Central memory CD8-positive, alpha-beta T cell (primary cell): ENCODE measurements around the gene ZMYND11.

Experiments
- ATAC-seq: fragments of 150-1000 bp; cut with Tn5 transposase; replicated peaks from 2 replicates; pipeline ENCODE4 v1.10.0; 2022; ENCODE audit warnings: mild to moderate bottlenecking, moderate FRiP score, moderate number of reproducible peaks; ENCODE audit not compliant: poor library complexity, severe bottlenecking; ENCODE audit errors: extremely low read depth
- DNase-seq, 2 donors: peaks; one replicate each; pipeline ENCODE4 v3.0.0; 2021; ENCODE audit warnings: low spot score in 2 of 2
- H3K27ac Mint-ChIP-seq: one replicate; pipeline ENCODE4 v1.8.0; 2022; ENCODE audit warnings: low read depth, mild to moderate bottlenecking, moderate library complexity, mixed read lengths
- H3K27me3 Mint-ChIP-seq: one replicate; pipeline ENCODE4 v1.8.0; 2022; ENCODE audit warnings: mixed read lengths
- H3K36me3 Mint-ChIP-seq: one replicate; pipeline ENCODE4 v1.8.0; 2022; ENCODE audit warnings: mild to moderate bottlenecking, moderate library complexity, mixed read lengths; ENCODE audit not compliant: insufficient read depth
- H3K4me1 Mint-ChIP-seq: one replicate; pipeline ENCODE4 v1.8.0; 2022; ENCODE audit warnings: mixed read lengths
- H3K4me3 Mint-ChIP-seq: one replicate; pipeline ENCODE4 v1.8.0; 2022; ENCODE audit warnings: mild to moderate bottlenecking, moderate library complexity, mixed read lengths
- H3K9me3 Mint-ChIP-seq: one replicate; pipeline ENCODE4 v1.8.0; 2022; ENCODE audit warnings: mixed read lengths

ZMYND11 gene

GRCh38 chr10:219731-220472 is 84.6 kb downstream of the ZMYND11 start:
- Mint-ChIP-seq H3K4me1 (peaks cover 22% of the 10 kb centered on the region), H3K4me3 (no peak overlapping the region), H3K9me3 (no peaks in the 10 kb centered on the region), H3K27ac (no peak overlapping the region), H3K27me3 (no peaks in the 10 kb centered on the region), H3K36me3 (peaks cover 5% of the 10 kb centered on the region)
- no peak for DNase-seq
- ATAC-seq, result no peak

GRCh38 chr10:224571-224970 is 89.3 kb downstream of the ZMYND11 start:
- no peak for ATAC-seq
- Mint-ChIP-seq H3K36me3 (peaks cover 3% of the 10 kb centered on the region), H3K27me3 (no peaks in the 10 kb centered on the region), H3K9me3 (no peaks in the 10 kb centered on the region), H3K4me1 (peaks cover 24% of the 10 kb centered on the region), H3K27ac (no peak overlapping the region), H3K4me3 (no peak overlapping the region)
- DNase-seq, result no peak

- peaks cover 21% of the 10 kb centered on the region for H3K4me1 Mint-ChIP-seq
- H3K9me3 Mint-ChIP-seq, result no peaks in the 10 kb centered on the region
- ATAC-seq (no peak), DNase-seq (no peak)
- H3K27ac Mint-ChIP-seq, result peak overlapping the region; percentile 32
- no peak overlapping the region for H3K4me3 Mint-ChIP-seq
- no peaks in the 10 kb centered on the region for H3K27me3 Mint-ChIP-seq
- H3K36me3 Mint-ChIP-seq, result peaks cover 3% of the 10 kb centered on the region
Measured at GRCh38 chr10:226018-226417, 90.8 kb downstream of the ZMYND11 start.

GRCh38 chr10:227014-227413 is 91.8 kb downstream of the ZMYND11 start:
- H3K9me3 Mint-ChIP-seq, result no peaks in the 10 kb centered on the region
- peak overlapping the region; percentile 8 for H3K27ac Mint-ChIP-seq
- peaks cover 21% of the 10 kb centered on the region for H3K4me1 Mint-ChIP-seq
- no peaks in the 10 kb centered on the region for H3K27me3 Mint-ChIP-seq
- ATAC-seq (no peak), DNase-seq (no peak)
- peaks cover 3% of the 10 kb centered on the region for H3K36me3 Mint-ChIP-seq
- no peak overlapping the region for H3K4me3 Mint-ChIP-seq

GRCh38 chr10:228366-228765 is 93.1 kb downstream of the ZMYND11 start:
- Mint-ChIP-seq H3K4me3 (no peak overlapping the region), H3K36me3 (peaks cover 3% of the 10 kb centered on the region), H3K4me1 (peaks cover 20% of the 10 kb centered on the region), H3K27me3 (no peaks in the 10 kb centered on the region), H3K27ac (peak overlapping the region; percentile 8), H3K9me3 (no peaks in the 10 kb centered on the region)
- no peak for DNase-seq
- ATAC-seq, result no peak

- DNase-seq, result no peak
- no peaks in the 10 kb centered on the region for H3K36me3 Mint-ChIP-seq
- no peaks in the 10 kb centered on the region for H3K27me3 Mint-ChIP-seq
- ATAC-seq, result no peak
- peaks cover 21% of the 10 kb centered on the region for H3K4me1 Mint-ChIP-seq
- no peak overlapping the region for H3K27ac Mint-ChIP-seq
- H3K9me3 Mint-ChIP-seq, result no peaks in the 10 kb centered on the region
- H3K4me3 Mint-ChIP-seq, result no peak overlapping the region
Measured at GRCh38 chr10:230758-231157, 95.5 kb downstream of the ZMYND11 start.

- H3K27ac Mint-ChIP-seq, result no peak overlapping the region
- no peak for ATAC-seq
- DNase-seq, result no peak
- H3K4me1 Mint-ChIP-seq, result peaks cover 16% of the 10 kb centered on the region
- no peaks in the 10 kb centered on the region for H3K9me3 Mint-ChIP-seq
- no peak overlapping the region for H3K4me3 Mint-ChIP-seq
- H3K27me3 Mint-ChIP-seq, result no peaks in the 10 kb centered on the region
- H3K36me3 Mint-ChIP-seq, result peaks cover 6% of the 10 kb centered on the region
Measured at GRCh38 chr10:232061-232460, 96.8 kb downstream of the ZMYND11 start.

- ATAC-seq (no peak), DNase-seq (no peak)
- Mint-ChIP-seq H3K27ac (no peak overlapping the region), H3K36me3 (peaks cover 6% of the 10 kb centered on the region), H3K27me3 (no peaks in the 10 kb centered on the region), H3K4me1 (peaks cover 15% of the 10 kb centered on the region), H3K9me3 (no peaks in the 10 kb centered on the region), H3K4me3 (no peak overlapping the region)
Measured at GRCh38 chr10:232878-233277, 97.6 kb downstream of the ZMYND11 start.

- no peaks in the 10 kb centered on the region for H3K27me3 Mint-ChIP-seq
- H3K9me3 Mint-ChIP-seq, result no peaks in the 10 kb centered on the region
- ATAC-seq (no peak), DNase-seq (no peak)
- H3K27ac Mint-ChIP-seq, result no peak overlapping the region
- H3K4me1 Mint-ChIP-seq, result peaks cover 6% of the 10 kb centered on the region
- peaks cover 13% of the 10 kb centered on the region for H3K36me3 Mint-ChIP-seq
- H3K4me3 Mint-ChIP-seq, result no peak overlapping the region
Measured at GRCh38 chr10:234708-235406, 99.6 kb downstream of the ZMYND11 start.

- DNase-seq (no peak), ATAC-seq (no peak)
- no peaks in the 10 kb centered on the region for H3K27me3 Mint-ChIP-seq
- H3K4me3 Mint-ChIP-seq, result no peak overlapping the region
- peaks cover 17% of the 10 kb centered on the region for H3K36me3 Mint-ChIP-seq
- H3K4me1 Mint-ChIP-seq, result peaks cover 6% of the 10 kb centered on the region
- no peak overlapping the region for H3K27ac Mint-ChIP-seq
- no peaks in the 10 kb centered on the region for H3K9me3 Mint-ChIP-seq
Measured at GRCh38 chr10:235915-236314, 100.7 kb downstream of the ZMYND11 start.

- H3K4me1 Mint-ChIP-seq, result peaks cover 4% of the 10 kb centered on the region
- ATAC-seq (no peak), DNase-seq (no peak)
- H3K9me3 Mint-ChIP-seq, result no peaks in the 10 kb centered on the region
- H3K36me3 Mint-ChIP-seq, result peaks cover 27% of the 10 kb centered on the region
- H3K27me3 Mint-ChIP-seq, result no peaks in the 10 kb centered on the region
- no peak overlapping the region for H3K27ac Mint-ChIP-seq
- no peak overlapping the region for H3K4me3 Mint-ChIP-seq
Measured at GRCh38 chr10:239109-239508, 103.9 kb downstream of the ZMYND11 start.

GRCh38 chr10:241451-241850 is 106.2 kb downstream of the ZMYND11 start:
- ATAC-seq, result no peak
- Mint-ChIP-seq H3K9me3 (no peaks in the 10 kb centered on the region), H3K4me1 (peaks cover 13% of the 10 kb centered on the region), H3K4me3 (no peak overlapping the region), H3K36me3 (peaks cover 26% of the 10 kb centered on the region), H3K27ac (no peak overlapping the region), H3K27me3 (no peaks in the 10 kb centered on the region)
- DNase-seq, result no peak

GRCh38 chr10:241966-242643 is 106.8 kb downstream of the ZMYND11 start:
- DNase-seq (no peak), ATAC-seq (no peak)
- no peaks in the 10 kb centered on the region for H3K27me3 Mint-ChIP-seq
- peaks cover 20% of the 10 kb centered on the region for H3K4me1 Mint-ChIP-seq
- H3K9me3 Mint-ChIP-seq, result no peaks in the 10 kb centered on the region
- peaks cover 28% of the 10 kb centered on the region for H3K36me3 Mint-ChIP-seq
- H3K27ac Mint-ChIP-seq, result no peak overlapping the region
- no peak overlapping the region for H3K4me3 Mint-ChIP-seq
